Measurements from ENCODE around the gene ZC3H7A.
A peak's percentile ranks its signal among the peaks of the same experiment; 100 is the strongest.
"Not testable (repeated sequence)": the region's sequence is repeated elsewhere in the genome, so short reads cannot be mapped to it uniquely, and the experiment has no call there.

ZC3H7A gene

GRCh38 chr16:11791144-11791828 lies 5.8 kb downstream of the ZC3H7A start:
- peaks cover 28 to 51% of the 10 kb centered on the region in 2 donors for H3K4me1 ChIP-seq (ENCODE audit: control insufficient read depth in 1 of 2, insufficient read depth in 2 of 2, low read length in 2 of 2)
- no peaks in the 10 kb centered on the region for H3K27me3 ChIP-seq (ENCODE audit: low read depth, low read length)
- peak overlapping the region; percentile 10 for H3K27ac ChIP-seq (ENCODE audit: low read length)

GRCh38 chr16:11788914-11789313 lies 8.1 kb downstream of the ZC3H7A start:
- H3K27me3 ChIP-seq (ENCODE audit: low read depth, low read length), result no peaks in the 10 kb centered on the region
- no peaks in the 10 kb centered on the region for H3K9me3 ChIP-seq (ENCODE audit: control insufficient read depth in 1 of 2, low read length in 2 of 2)
- H3K36me3 ChIP-seq (ENCODE audit: control insufficient read depth in 1 of 2, insufficient read depth in 2 of 2, low read length in 2 of 2), result peaks cover 0 to 3% of the 10 kb centered on the region in 2 donors
- H3K4me1 ChIP-seq (ENCODE audit: control insufficient read depth in 1 of 2, insufficient read depth in 2 of 2, low read length in 2 of 2), result peaks cover 22 to 31% of the 10 kb centered on the region in 2 donors
- H3K4me3 ChIP-seq (ENCODE audit: low read depth in 1 of 2, low read length in 2 of 2), result no peak overlapping the region
- H3K27ac ChIP-seq (ENCODE audit: low read length), result no peak overlapping the region

More at GRCh38 chr16:11791144-11791828, 5.8 kb downstream of the ZC3H7A start:
- H3K36me3 ChIP-seq (ENCODE audit: control insufficient read depth in 1 of 2, insufficient read depth in 2 of 2, low read length in 2 of 2), result peaks cover 0 to 3% of the 10 kb centered on the region in 2 donors
- no peaks in the 10 kb centered on the region for H3K9me3 ChIP-seq (ENCODE audit: control insufficient read depth in 1 of 2, low read length in 2 of 2)
- no peak overlapping the region for H3K4me3 ChIP-seq (ENCODE audit: low read depth in 1 of 2, low read length in 2 of 2)

GRCh38 chr16:11784980-11785599 lies 12.0 kb downstream of the ZC3H7A start:
- not testable (repeated sequence) for H3K9me3 ChIP-seq (ENCODE audit: control insufficient read depth in 1 of 2, low read length in 2 of 2); H3K27me3 ChIP-seq (ENCODE audit: low read depth, low read length); H3K27ac ChIP-seq (ENCODE audit: low read length); H3K4me3 ChIP-seq (ENCODE audit: low read depth in 1 of 2, low read length in 2 of 2); H3K36me3 ChIP-seq (ENCODE audit: control insufficient read depth in 1 of 2, insufficient read depth in 2 of 2, low read length in 2 of 2)
- H3K4me1 ChIP-seq (ENCODE audit: control insufficient read depth in 1 of 2, insufficient read depth in 2 of 2, low read length in 2 of 2), result peaks cover 16 to 22% of the 10 kb centered on the region in 2 donors

GRCh38 chr16:11784381-11784780 lies 12.7 kb downstream of the ZC3H7A start:
- peaks cover 16 to 22% of the 10 kb centered on the region in 2 donors for H3K4me1 ChIP-seq (ENCODE audit: control insufficient read depth in 1 of 2, insufficient read depth in 2 of 2, low read length in 2 of 2)
- not testable (repeated sequence) for H3K27me3 ChIP-seq (ENCODE audit: low read depth, low read length); H3K27ac ChIP-seq (ENCODE audit: low read length); H3K4me3 ChIP-seq (ENCODE audit: low read depth in 1 of 2, low read length in 2 of 2); H3K9me3 ChIP-seq (ENCODE audit: control insufficient read depth in 1 of 2, low read length in 2 of 2); H3K36me3 ChIP-seq (ENCODE audit: control insufficient read depth in 1 of 2, insufficient read depth in 2 of 2, low read length in 2 of 2)

GRCh38 chr16:11784038-11784369 lies 13.1 kb downstream of the ZC3H7A start:
- peaks cover 16 to 22% of the 10 kb centered on the region in 2 donors for H3K4me1 ChIP-seq (ENCODE audit: control insufficient read depth in 1 of 2, insufficient read depth in 2 of 2, low read length in 2 of 2)

GRCh38 chr16:11783319-11784037 lies 13.6 kb downstream of the ZC3H7A start:
- Histone ChIP-seq H3K27ac (ENCODE audit: low read length) (peak overlapping the region; percentile 92), H3K36me3 (ENCODE audit: control insufficient read depth in 1 of 2, insufficient read depth in 2 of 2, low read length in 2 of 2) (peaks cover 0 to 5% of the 10 kb centered on the region in 2 donors), H3K4me3 (ENCODE audit: low read depth in 1 of 2, low read length in 2 of 2) (peak overlapping the region; percentile 28 to 33), H3K9me3 (ENCODE audit: control insufficient read depth in 1 of 2, low read length in 2 of 2) (no peaks in the 10 kb centered on the region), H3K27me3 (ENCODE audit: low read depth, low read length) (no peaks in the 10 kb centered on the region), H3K4me1 (ENCODE audit: control insufficient read depth in 1 of 2, insufficient read depth in 2 of 2, low read length in 2 of 2) (peaks cover 16 to 22% of the 10 kb centered on the region in 2 donors)

More at GRCh38 chr16:11784038-11784369, 13.1 kb downstream of the ZC3H7A start:
- no peaks in the 10 kb centered on the region for H3K27me3 ChIP-seq (ENCODE audit: low read depth, low read length)
- peak overlapping the region; percentile 92 for H3K27ac ChIP-seq (ENCODE audit: low read length)
- H3K4me3 ChIP-seq (ENCODE audit: low read depth in 1 of 2, low read length in 2 of 2), result peak overlapping the region in 1 of 2 donors; percentile 28
- H3K9me3 ChIP-seq (ENCODE audit: control insufficient read depth in 1 of 2, low read length in 2 of 2), result no peaks in the 10 kb centered on the region
- peaks cover 0 to 5% of the 10 kb centered on the region in 2 donors for H3K36me3 ChIP-seq (ENCODE audit: control insufficient read depth in 1 of 2, insufficient read depth in 2 of 2, low read length in 2 of 2)

GRCh38 chr16:11781773-11782172 lies 15.3 kb downstream of the ZC3H7A start:
- peaks cover 16 to 17% of the 10 kb centered on the region in 2 donors for H3K4me1 ChIP-seq (ENCODE audit: control insufficient read depth in 1 of 2, insufficient read depth in 2 of 2, low read length in 2 of 2)
- H3K36me3 ChIP-seq (ENCODE audit: control insufficient read depth in 1 of 2, insufficient read depth in 2 of 2, low read length in 2 of 2), result peaks cover 0 to 12% of the 10 kb centered on the region in 2 donors
- H3K27ac ChIP-seq (ENCODE audit: low read length), result peak overlapping the region; percentile 21
- H3K27me3 ChIP-seq (ENCODE audit: low read depth, low read length), result no peaks in the 10 kb centered on the region
- no peaks in the 10 kb centered on the region for H3K9me3 ChIP-seq (ENCODE audit: control insufficient read depth in 1 of 2, low read length in 2 of 2)
- H3K4me3 ChIP-seq (ENCODE audit: low read depth in 1 of 2, low read length in 2 of 2), result no peak overlapping the region

- Histone ChIP-seq H3K27me3 (ENCODE audit: low read depth, low read length) (no peaks in the 10 kb centered on the region), H3K4me1 (ENCODE audit: control insufficient read depth in 1 of 2, insufficient read depth in 2 of 2, low read length in 2 of 2) (peaks cover 16 to 17% of the 10 kb centered on the region in 2 donors), H3K4me3 (ENCODE audit: low read depth in 1 of 2, low read length in 2 of 2) (no peak overlapping the region), H3K27ac (ENCODE audit: low read length) (peak overlapping the region; percentile 5), H3K9me3 (ENCODE audit: control insufficient read depth in 1 of 2, low read length in 2 of 2) (no peaks in the 10 kb centered on the region), H3K36me3 (ENCODE audit: control insufficient read depth in 1 of 2, insufficient read depth in 2 of 2, low read length in 2 of 2) (peaks cover 6 to 19% of the 10 kb centered on the region in 2 donors)
Measured at GRCh38 chr16:11780991-11781680, 15.9 kb downstream of the ZC3H7A start.

GRCh38 chr16:11779074-11779473 lies 18.0 kb downstream of the ZC3H7A start:
- H3K27me3 ChIP-seq (ENCODE audit: low read depth, low read length), result no peaks in the 10 kb centered on the region
- peaks cover 17 to 36% of the 10 kb centered on the region in 2 donors for H3K36me3 ChIP-seq (ENCODE audit: control insufficient read depth in 1 of 2, insufficient read depth in 2 of 2, low read length in 2 of 2)
- no peak overlapping the region for H3K27ac ChIP-seq (ENCODE audit: low read length)
- no peak overlapping the region for H3K4me3 ChIP-seq (ENCODE audit: low read depth in 1 of 2, low read length in 2 of 2)
- no peaks in the 10 kb centered on the region for H3K9me3 ChIP-seq (ENCODE audit: control insufficient read depth in 1 of 2, low read length in 2 of 2)
- H3K4me1 ChIP-seq (ENCODE audit: control insufficient read depth in 1 of 2, insufficient read depth in 2 of 2, low read length in 2 of 2), result peaks cover 16 to 17% of the 10 kb centered on the region in 2 donors

- no peaks in the 10 kb centered on the region for H3K4me1 ChIP-seq (ENCODE audit: control insufficient read depth in 1 of 2, insufficient read depth in 2 of 2, low read length in 2 of 2)
- H3K9me3 ChIP-seq (ENCODE audit: control insufficient read depth in 1 of 2, low read length in 2 of 2), result no peaks in the 10 kb centered on the region
- H3K27me3 ChIP-seq (ENCODE audit: low read depth, low read length), result no peaks in the 10 kb centered on the region
- no peak overlapping the region for H3K4me3 ChIP-seq (ENCODE audit: low read depth in 1 of 2, low read length in 2 of 2)
- no peak overlapping the region for H3K27ac ChIP-seq (ENCODE audit: low read length)
- H3K36me3 ChIP-seq (ENCODE audit: control insufficient read depth in 1 of 2, insufficient read depth in 2 of 2, low read length in 2 of 2), result peaks cover 46 to 70% of the 10 kb centered on the region in 2 donors
Measured at GRCh38 chr16:11774065-11774626, 22.9 kb downstream of the ZC3H7A start.
